AG09309 (cell line): ENCODE data around the gene SYNE3.

Source experiments
- DNase-seq: peaks from one replicate; pipeline ENCODE4 v3.0.0-alpha.2; 2010; ENCODE audit warnings: low read depth
- H3K4me3 ChIP-seq: 2 replicates; pipeline ENCODE4 v1.5.1; 2011; ENCODE audit warnings: mild to moderate bottlenecking, low read depth, low read length, moderate library complexity; ENCODE audit not compliant: control insufficient read depth
- CTCF ChIP-seq: IDR thresholded peaks from 2 replicates; pipeline ENCODE4 v1.5.1; 2011; ENCODE audit warnings: mild to moderate bottlenecking, low read depth, low read length, inconsistent platforms; ENCODE audit not compliant: insufficient read depth, control insufficient read depth; ENCODE audit errors: missing control alignments

Gene SYNE3

GRCh38 chr14:95499354-95499750 is 17.1 kb downstream of the SYNE3 start:
- H3K4me3 ChIP-seq: no peak overlapping the region
- no peak for TF ChIP-seq CTCF
- DNase-seq: no peak

GRCh38 chr14:95498622-95499353 is 17.7 kb downstream of the SYNE3 start:
- no peak for DNase-seq
- H3K4me3 ChIP-seq: no peak overlapping the region
- TF ChIP-seq CTCF: no peak

GRCh38 chr14:95497561-95498011 is 18.9 kb downstream of the SYNE3 start:
- DNase-seq: no peak
- TF ChIP-seq CTCF: no peak
- no peak overlapping the region for H3K4me3 ChIP-seq

GRCh38 chr14:95496690-95497259 is 19.7 kb downstream of the SYNE3 start:
- no peak for TF ChIP-seq CTCF
- H3K4me3 ChIP-seq: no peak overlapping the region
- DNase-seq: no peak

GRCh38 chr14:95496111-95496681 is 20.3 kb downstream of the SYNE3 start:
- DNase-seq: no peak
- no peak for TF ChIP-seq CTCF
- no peak overlapping the region for H3K4me3 ChIP-seq

GRCh38 chr14:95495538-95496025 is 20.9 kb downstream of the SYNE3 start:
- no peak for DNase-seq
- no peak overlapping the region for H3K4me3 ChIP-seq
- TF ChIP-seq CTCF: no peak
